Measurements from ENCODE around the gene TFF3. TPM values are rescaled to one million over a fixed set of nuclear protein-coding genes. Genes with fewer than 3 reads are reported as not detected.

The TFF3 gene
- total and polyA plus RNA-seq, 10 of the 15 experiments (the other 5 are each of a cell fraction or from before 2014, with no cell fraction given): not detected

DNA sequence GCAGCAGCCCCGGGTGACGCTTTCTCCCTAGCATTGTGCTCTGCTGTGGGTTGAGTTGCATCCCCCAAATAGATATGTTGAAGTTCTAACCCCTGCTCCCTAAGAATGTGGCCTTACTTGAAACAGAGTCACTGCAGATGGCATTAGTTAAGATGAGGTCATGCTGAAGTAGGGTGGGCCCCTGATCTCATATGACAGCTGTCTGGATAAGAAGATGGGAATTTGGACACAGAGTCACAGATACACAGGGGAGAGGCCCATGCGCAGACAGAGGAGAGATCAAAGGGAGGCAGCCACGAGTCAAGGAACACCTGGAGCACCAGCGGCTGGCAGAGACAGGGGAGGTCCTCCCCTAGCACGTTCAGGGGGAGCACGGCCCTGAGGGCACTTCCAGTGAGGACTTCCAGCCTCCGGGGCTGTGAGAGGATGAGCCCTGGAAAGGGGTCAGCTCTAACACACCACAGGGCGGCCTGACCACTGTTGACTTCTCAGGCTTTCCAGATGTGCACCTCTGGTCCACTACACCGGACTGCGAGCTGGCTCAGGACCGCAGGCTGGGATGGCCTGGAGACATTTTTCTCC lies 49.9 kb downstream of the TFF3 start (continued):
- TF ChIP-seq NFYB (IDR thresholded peaks at IDR 0.05; ENCODE audit: insufficient read depth, low read depth, low read length) (no peak), SMC3 (IDR thresholded peaks at IDR 0.05; ENCODE audit: borderline replicate concordance, low read length) (no peak), MEF2B (IDR thresholded peaks at IDR 0.05; ENCODE audit: partially characterized antibody, poor library complexity, severe bottlenecking) (no peak), RCOR1 (conservative IDR thresholded peaks at IDR 0.05; ENCODE audit: low read depth, low read length) (no peak), CREB1 (IDR thresholded peaks at IDR 0.05; ENCODE audit: low read depth) (no peak), ETV6 (conservative IDR thresholded peaks at IDR 0.05 in 1 of 2, IDR thresholded peaks at IDR 0.05 in 1 of 2; ENCODE audit: borderline replicate concordance in 1 of 2, low read depth in 1 of 2) (no peak), YY1 (IDR thresholded peaks at IDR 0.05; ENCODE audit: low read depth, low read length) (no peak), NR2C1 (IDR thresholded peaks at IDR 0.05) (no peak)
- TF ChIP-seq, protein P1, sequence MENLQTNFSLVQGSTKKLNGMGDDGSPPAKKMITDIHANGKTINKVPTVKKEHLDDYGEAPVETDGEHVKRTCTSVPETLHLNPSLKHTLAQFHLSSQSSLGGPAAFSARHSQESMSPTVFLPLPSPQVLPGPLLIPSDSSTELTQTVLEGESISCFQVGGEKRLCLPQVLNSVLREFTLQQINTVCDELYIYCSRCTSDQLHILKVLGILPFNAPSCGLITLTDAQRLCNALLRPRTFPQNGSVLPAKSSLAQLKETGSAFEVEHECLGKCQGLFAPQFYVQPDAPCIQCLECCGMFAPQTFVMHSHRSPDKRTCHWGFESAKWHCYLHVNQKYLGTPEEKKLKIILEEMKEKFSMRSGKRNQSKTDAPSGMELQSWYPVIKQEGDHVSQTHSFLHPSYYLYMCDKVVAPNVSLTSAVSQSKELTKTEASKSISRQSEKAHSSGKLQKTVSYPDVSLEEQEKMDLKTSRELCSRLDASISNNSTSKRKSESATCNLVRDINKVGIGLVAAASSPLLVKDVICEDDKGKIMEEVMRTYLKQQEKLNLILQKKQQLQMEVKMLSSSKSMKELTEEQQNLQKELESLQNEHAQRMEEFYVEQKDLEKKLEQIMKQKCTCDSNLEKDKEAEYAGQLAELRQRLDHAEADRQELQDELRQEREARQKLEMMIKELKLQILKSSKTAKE (IDR thresholded peaks at IDR 0.05; ENCODE audit: low read depth, poor library complexity, severe bottlenecking): no peak

Data from GM12878 (cell line).